Activated T-helper 1 cell treated with anti-CD3 and anti-CD28 coated beads, Interleukin-2, amount 50 U/mL, for 16 hours (primary cell): ENCODE results near the gene TRIM64.
"Not testable (repeated sequence)": the region's sequence is repeated elsewhere in the genome, so short reads cannot be mapped to it uniquely, and the experiment has no call there.

Experiments used
- DNase-seq, 2 donors: peaks; one replicate each; pipeline ENCODE4 v3.0.0-alpha.2; 2020; ENCODE audit warnings: low read depth in 1 of 2, low spot score in 1 of 2

Gene TRIM64

GRCh38 chr11:89965737-89966136 is at the start of gene TRIM64:
TSS of gene TRIM64 (plus strand) at chr11:89966037. CDS start at chr11:89968504, 2,467 bp downstream.
- DNase-seq, result not testable (repeated sequence)

GRCh38 chr11:89922195-89922660 is 43.6 kb upstream of the TRIM64 start, which contains the start of gene TRIM49D1:
TSS of gene TRIM49D1 (minus strand) at chr11:89922245. CDS start at chr11:89917710, 4,535 bp downstream.
- no peak for DNase-seq

GRCh38 chr11:89923764-89924163 is 42.1 kb upstream of the TRIM64 start, which contains the start of gene TRIM49D2:
TSS of gene TRIM49D2 (plus strand) at chr11:89924064. CDS start at chr11:89926762, 2,698 bp downstream.
- DNase-seq, result not testable (repeated sequence)

- DNase-seq, result not testable (repeated sequence)
Measured at GRCh38 chr11:89960833-89961232, 5.0 kb upstream of the TRIM64 start.
